Liver (tissue), 3 donors: ENCODE results near the gene SLC9A3.

Source experiments
- EGR1 ChIP-seq, 2 donors: IDR thresholded peaks; 2 replicates each; pipeline ENCODE4 v1.6.1; 2016 to 2018; ENCODE audit warnings: antibody characterized with exemption in 2 of 2, low read depth in 2 of 2
- FOXA1 ChIP-seq: IDR thresholded peaks from 2 replicates; pipeline ENCODE4 v1.6.1; 2016; ENCODE audit warnings: antibody characterized with exemption
- FOXA2 ChIP-seq: IDR thresholded peaks from 2 replicates; pipeline ENCODE4 v1.6.1; 2016; ENCODE audit warnings: antibody characterized with exemption
- GABPA ChIP-seq, 2 donors: IDR thresholded peaks in 1 of 2; conservative IDR thresholded peaks in 1 of 2; 2 replicates each; pipeline ENCODE4 v1.6.1; 2016; ENCODE audit warnings: antibody characterized with exemption in 2 of 2, mild to moderate bottlenecking in 1 of 2, moderate library complexity in 1 of 2
- JUND ChIP-seq, 2 donors: IDR thresholded peaks; 2 replicates each; pipeline ENCODE4 v1.6.1; 2016; ENCODE audit warnings: antibody characterized with exemption in 2 of 2
- NR2F2 ChIP-seq: IDR thresholded peaks from 2 replicates; pipeline ENCODE4 v1.6.1; 2016; ENCODE audit warnings: antibody characterized with exemption
- RAD21 ChIP-seq, 2 donors: IDR thresholded peaks; 2 replicates each; pipeline ENCODE4 v1.6.1; 2016; ENCODE audit warnings: antibody characterized with exemption in 2 of 2, mild to moderate bottlenecking in 2 of 2
- RXRA ChIP-seq, 2 donors: IDR thresholded peaks; 2 replicates each; pipeline ENCODE4 v1.6.1; 2017 to 2018; ENCODE audit warnings: antibody characterized with exemption in 2 of 2, mild to moderate bottlenecking in 1 of 2
- SP1 ChIP-seq: IDR thresholded peaks from 2 replicates; pipeline ENCODE4 v1.6.1; 2018; ENCODE audit warnings: antibody characterized with exemption, mild to moderate bottlenecking
- TAF1 ChIP-seq: conservative IDR thresholded peaks from 2 replicates; pipeline ENCODE4 v1.6.1; 2016; ENCODE audit warnings: antibody characterized with exemption, mild to moderate bottlenecking
- TF ChIP-seq, protein P1 (sequence below): fragments of 150-350 bp; IDR thresholded peaks from 2 replicates; pipeline ENCODE4 v1.5.1; 2017; ENCODE audit warnings: improper control_type of control experiment, low read depth, low read length; ENCODE audit not compliant: missing input control
- TF ChIP-seq, protein P2 (sequence below): IDR thresholded peaks from 2 replicates; pipeline ENCODE4 v1.6.1; 2016; ENCODE audit warnings: antibody characterized with exemption, mild to moderate bottlenecking
- TF ChIP-seq, protein P3 (sequence below): IDR thresholded peaks from 2 replicates; pipeline ENCODE4 v1.6.1; 2016; ENCODE audit warnings: antibody characterized with exemption
- donor health status: healthy.
- donor health status: healthy.

GRCh38 chr5:526456-527088 is 2.3 kb upstream of the SLC9A3 start:
- TF ChIP-seq GABPA (IDR thresholded peaks at IDR 0.05 in 1 of 2, conservative IDR thresholded peaks at IDR 0.05 in 1 of 2) (no peak), RAD21 (IDR thresholded peaks at IDR 0.05) (no peak), RXRA (IDR thresholded peaks at IDR 0.05) (no peak), JUND (IDR thresholded peaks at IDR 0.05) (no peak), EGR1 (IDR thresholded peaks at IDR 0.05; ENCODE audit: low read depth in 2 of 2) (no peak), FOXA1 (no peak), NR2F2 (no peak), SP1 (no peak), FOXA2 (no peak), TAF1 (no peak)
- TF ChIP-seq, protein P1, sequence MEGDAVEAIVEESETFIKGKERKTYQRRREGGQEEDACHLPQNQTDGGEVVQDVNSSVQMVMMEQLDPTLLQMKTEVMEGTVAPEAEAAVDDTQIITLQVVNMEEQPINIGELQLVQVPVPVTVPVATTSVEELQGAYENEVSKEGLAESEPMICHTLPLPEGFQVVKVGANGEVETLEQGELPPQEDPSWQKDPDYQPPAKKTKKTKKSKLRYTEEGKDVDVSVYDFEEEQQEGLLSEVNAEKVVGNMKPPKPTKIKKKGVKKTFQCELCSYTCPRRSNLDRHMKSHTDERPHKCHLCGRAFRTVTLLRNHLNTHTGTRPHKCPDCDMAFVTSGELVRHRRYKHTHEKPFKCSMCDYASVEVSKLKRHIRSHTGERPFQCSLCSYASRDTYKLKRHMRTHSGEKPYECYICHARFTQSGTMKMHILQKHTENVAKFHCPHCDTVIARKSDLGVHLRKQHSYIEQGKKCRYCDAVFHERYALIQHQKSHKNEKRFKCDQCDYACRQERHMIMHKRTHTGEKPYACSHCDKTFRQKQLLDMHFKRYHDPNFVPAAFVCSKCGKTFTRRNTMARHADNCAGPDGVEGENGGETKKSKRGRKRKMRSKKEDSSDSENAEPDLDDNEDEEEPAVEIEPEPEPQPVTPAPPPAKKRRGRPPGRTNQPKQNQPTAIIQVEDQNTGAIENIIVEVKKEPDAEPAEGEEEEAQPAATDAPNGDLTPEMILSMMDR: no peak
- TF ChIP-seq, protein P2, sequence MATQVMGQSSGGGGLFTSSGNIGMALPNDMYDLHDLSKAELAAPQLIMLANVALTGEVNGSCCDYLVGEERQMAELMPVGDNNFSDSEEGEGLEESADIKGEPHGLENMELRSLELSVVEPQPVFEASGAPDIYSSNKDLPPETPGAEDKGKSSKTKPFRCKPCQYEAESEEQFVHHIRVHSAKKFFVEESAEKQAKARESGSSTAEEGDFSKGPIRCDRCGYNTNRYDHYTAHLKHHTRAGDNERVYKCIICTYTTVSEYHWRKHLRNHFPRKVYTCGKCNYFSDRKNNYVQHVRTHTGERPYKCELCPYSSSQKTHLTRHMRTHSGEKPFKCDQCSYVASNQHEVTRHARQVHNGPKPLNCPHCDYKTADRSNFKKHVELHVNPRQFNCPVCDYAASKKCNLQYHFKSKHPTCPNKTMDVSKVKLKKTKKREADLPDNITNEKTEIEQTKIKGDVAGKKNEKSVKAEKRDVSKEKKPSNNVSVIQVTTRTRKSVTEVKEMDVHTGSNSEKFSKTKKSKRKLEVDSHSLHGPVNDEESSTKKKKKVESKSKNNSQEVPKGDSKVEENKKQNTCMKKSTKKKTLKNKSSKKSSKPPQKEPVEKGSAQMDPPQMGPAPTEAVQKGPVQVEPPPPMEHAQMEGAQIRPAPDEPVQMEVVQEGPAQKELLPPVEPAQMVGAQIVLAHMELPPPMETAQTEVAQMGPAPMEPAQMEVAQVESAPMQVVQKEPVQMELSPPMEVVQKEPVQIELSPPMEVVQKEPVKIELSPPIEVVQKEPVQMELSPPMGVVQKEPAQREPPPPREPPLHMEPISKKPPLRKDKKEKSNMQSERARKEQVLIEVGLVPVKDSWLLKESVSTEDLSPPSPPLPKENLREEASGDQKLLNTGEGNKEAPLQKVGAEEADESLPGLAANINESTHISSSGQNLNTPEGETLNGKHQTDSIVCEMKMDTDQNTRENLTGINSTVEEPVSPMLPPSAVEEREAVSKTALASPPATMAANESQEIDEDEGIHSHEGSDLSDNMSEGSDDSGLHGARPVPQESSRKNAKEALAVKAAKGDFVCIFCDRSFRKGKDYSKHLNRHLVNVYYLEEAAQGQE: no peak
- TF ChIP-seq, protein P3, sequence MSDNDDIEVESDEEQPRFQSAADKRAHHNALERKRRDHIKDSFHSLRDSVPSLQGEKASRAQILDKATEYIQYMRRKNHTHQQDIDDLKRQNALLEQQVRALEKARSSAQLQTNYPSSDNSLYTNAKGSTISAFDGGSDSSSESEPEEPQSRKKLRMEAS: no peak
